ENCODE measurements around the gene MYBBP1A.

- TF ChIP-seq CTCF (IDR thresholded peaks at IDR 0.05) (no peak), POLR2A (IDR thresholded peaks at IDR 0.05) (no peak)
Measured at GRCh38 chr17:4498461-4499397, 56.5 kb downstream of the MYBBP1A start, which contains the start of gene SPNS2.
